SK-N-SH (cell line): ENCODE measurements around the gene CPOX. TPM values are rescaled to one million over a fixed set of nuclear protein-coding genes. Genes with fewer than 3 reads are reported as not detected.

Source experiments
- CTCF ChIA-PET: fragments of 300-600, 350-600 bp; formaldehyde crosslinking; extraction: SDS; loops from one replicate; lab custom pipeline; 2021; lab: Yijun Ruan, JAX
- POLR2A ChIA-PET: fragments of 350-600 bp; sonication (Branson Sonifier 250); formaldehyde crosslinking; extraction: SDS; loops from one replicate; lab custom pipeline; 2020; ENCODE audit warnings: antibody characterized with exemption, inconsistent platforms; lab: Yijun Ruan, JAX
- DNase-seq: peaks from one replicate; pipeline ENCODE4 v3.0.0; 2012
- H2AFZ ChIP-seq: fragments of 200-600 bp; sonication (generic); 2 replicates; pipeline ENCODE4 v1.8.1; 2016; ENCODE audit warnings: antibody characterized with exemption, mild to moderate bottlenecking, low read depth
- H3F3A ChIP-seq: fragments of 200-600 bp; sonication (generic); replicated peaks from 2 replicates; pipeline ENCODE3; 2016; ENCODE audit warnings: antibody characterized with exemption, mild to moderate bottlenecking; ENCODE audit not compliant: insufficient read depth
- H3K27ac ChIP-seq, 2 experiments: fragments of 200-500 bp in 1 of 2; fragments of 200-600 bp in 1 of 2; sonication (Bioruptor generic) in 1 of 2; sonication (generic), shearing (Covaris generic) in 1 of 2; 2 replicates each; pipeline versions ENCODE4 v1.5.1 to v1.6.1; 2014 to 2016; ENCODE audit warnings: low read depth in 2 of 2, inconsistent platforms in 1 of 2, low read length in 1 of 2, mild to moderate bottlenecking in 1 of 2, mixed read lengths in 1 of 2
- H3K27me3 ChIP-seq: fragments of 200-600 bp; sonication (generic), shearing (Covaris generic); 2 replicates; pipeline ENCODE4 v1.6.1; 2016; ENCODE audit warnings: mixed run types; ENCODE audit not compliant: insufficient read depth
- H3K36me3 ChIP-seq, 2 experiments: fragments of 200-500 bp in 1 of 2; fragments of 200-600 bp in 1 of 2; sonication (Bioruptor generic) in 1 of 2; sonication (generic) in 1 of 2; replicated peaks in 1 of 2; 2 replicates each; pipeline versions ENCODE3 to v1.5.1; 2014 to 2016; ENCODE audit warnings: low read length in 1 of 2, mild to moderate bottlenecking in 1 of 2; ENCODE audit not compliant: insufficient read depth in 2 of 2, control insufficient read depth in 1 of 2
- H3K4me1 ChIP-seq, 2 experiments: fragments of 200-500 bp in 1 of 2; fragments of 200-600 bp in 1 of 2; sonication (Bioruptor generic) in 1 of 2; sonication (generic), shearing (Covaris generic) in 1 of 2; 2 replicates each; pipeline versions ENCODE4 v1.5.1 to v1.6.1; 2014 to 2016; ENCODE audit warnings: low read depth in 1 of 2, low read length in 1 of 2, mixed run types in 1 of 2; ENCODE audit not compliant: insufficient read depth in 2 of 2, control insufficient read depth in 1 of 2
- H3K4me2 ChIP-seq: fragments of 200-600 bp; sonication (generic), shearing (Covaris generic); 2 replicates; pipeline ENCODE4 v1.6.1; 2017; ENCODE audit warnings: mixed run types
- H3K4me3 ChIP-seq, 2 experiments: fragments of 200-500 bp in 1 of 2; fragments of 200-600 bp in 1 of 2; sonication (Bioruptor generic) in 1 of 2; sonication (generic), shearing (Covaris generic) in 1 of 2; 2 replicates each; pipeline versions ENCODE4 v1.5.1 to v1.8.1; 2014 to 2016; ENCODE audit warnings: low read depth in 2 of 2, inconsistent platforms in 1 of 2, low read length in 1 of 2, mild to moderate bottlenecking in 1 of 2, mixed read lengths in 1 of 2, moderate library complexity in 1 of 2
- H3K79me2 ChIP-seq: fragments of 200-600 bp; sonication (generic); 2 replicates; pipeline ENCODE4 v1.8.1; 2017; ENCODE audit warnings: mild to moderate bottlenecking; ENCODE audit not compliant: insufficient read depth
- H3K9ac ChIP-seq: fragments of 200-600 bp; sonication (generic); 2 replicates; pipeline ENCODE4 v1.6.1; 2017; ENCODE audit warnings: mixed run types
- H3K9me2 ChIP-seq: fragments of 200-600 bp; sonication (generic); 2 replicates; pipeline ENCODE4 v1.6.1; 2017; ENCODE audit warnings: mixed run types
- H3K9me3 ChIP-seq: fragments of 200-600 bp; sonication (generic); 2 replicates; pipeline ENCODE4 v1.6.1; 2017; ENCODE audit warnings: mixed run types, mild to moderate bottlenecking, moderate library complexity
- H4K20me1 ChIP-seq: fragments of 200-600 bp; sonication (generic); 2 replicates; pipeline ENCODE4 v1.6.1; 2017; ENCODE audit warnings: mild to moderate bottlenecking, mixed run types; ENCODE audit not compliant: insufficient read depth
- EP300 ChIP-seq, 2 experiments: IDR thresholded peaks; 2 replicates each; pipeline versions ENCODE4 v1.4.0 to v1.6.1; 2012; ENCODE audit warnings: borderline replicate concordance in 1 of 2, low read depth in 1 of 2, low read length in 1 of 2
- EZH2phosphoT487 ChIP-seq: fragments of 200-600 bp; sonication (generic); IDR thresholded peaks from 2 replicates; pipeline ENCODE4 v1.6.1; 2017; ENCODE audit warnings: low read depth, mixed run types, mild to moderate bottlenecking, antibody characterized with exemption, moderate library complexity, borderline replicate concordance
- FOXM1 ChIP-seq: IDR thresholded peaks from 2 replicates; pipeline ENCODE4 v1.4.0; 2012; ENCODE audit warnings: low read depth, mild to moderate bottlenecking
- IRF3 ChIP-seq: fragments of 150-350 bp; IDR thresholded peaks from 2 replicates; pipeline ENCODE4 v1.6.1; 2016; ENCODE audit warnings: mild to moderate bottlenecking, low read depth, low read length
- POLR2AphosphoS5 ChIP-seq: IDR thresholded peaks from 2 replicates; pipeline ENCODE4 v1.6.1; 2012; ENCODE audit warnings: low read depth, low read length
- RAD21 ChIP-seq: IDR thresholded peaks from 2 replicates; pipeline ENCODE4 v1.6.1; 2012; ENCODE audit warnings: mild to moderate bottlenecking, low read length
- REST ChIP-seq: IDR thresholded peaks from 2 replicates; pipeline ENCODE4 v1.6.1; 2012; ENCODE audit warnings: mild to moderate bottlenecking, low read depth, low read length, moderate library complexity
- SIN3A ChIP-seq: IDR thresholded peaks from 2 replicates; pipeline ENCODE4 v1.6.1; 2012; ENCODE audit warnings: low read depth, mild to moderate bottlenecking, low read length, moderate library complexity, borderline replicate concordance
- SMC3 ChIP-seq: IDR thresholded peaks from 2 replicates; pipeline ENCODE4 v1.6.1; 2012; ENCODE audit warnings: low read depth, low read length, improper control_type of control experiment
- TCF12 ChIP-seq: IDR thresholded peaks from 2 replicates; pipeline ENCODE4 v1.4.0; 2012
- USF1 ChIP-seq: IDR thresholded peaks from 2 replicates; pipeline ENCODE4 v1.4.0; 2012; ENCODE audit warnings: low read depth, borderline replicate concordance
- WGBS: methylation state at CpG from one replicate; pipeline ENCODE4 v1.1.6; 2017; ENCODE audit warnings: low lambda C conversion rate; 5-methylcytosine and 5-hydroxymethylcytosine counted together
- polyA plus RNA-seq, 3 experiments: library from polyadenylated mRNA; depleted of rRNA; stranded (reverse); fragments of >200 nt; gene quantifications; 2 replicates each; pipeline ENCODE4 v1.2.3, GENCODE V29; 2012

Gene CPOX
- polyA plus RNA-seq, 1 of the 3 experiments (the other 2 are of a cell fraction): 36.7 TPM

- TF ChIP-seq USF1 (no peak), REST (no peak), EZH2phosphoT487 (no peak), SMC3 (no peak), FOXM1 (no peak)
Measured at GRCh38 chr3:98626151-98626550, 32.7 kb upstream of the CPOX start (continued).

GRCh38 chr3:98623572-98624280, 30.3 kb upstream of the CPOX start:
- CTCF ChIA-PET: interaction anchor here (0.8 to 1.6 kb wide), 4 partner anchors 21 to 193 kb away, joined by 3 to 4 read pairs (median 3); no protein-coding TSS in a partner anchor
- no peaks in the 10 kb centered on the region for H3K27me3 ChIP-seq
- TF ChIP-seq TCF12 (no peak), EP300 (IDR thresholded peaks at IDR 0.05; ENCODE audit: borderline replicate concordance in 1 of 2, low read depth in 1 of 2, low read length in 1 of 2) (no peak), POLR2AphosphoS5 (no peak), SIN3A (no peak), IRF3 (no peak), FOXM1 (no peak), RAD21 (no peak)
- TF ChIP-seq, all 33 proteins: peak for 0
- Histone ChIP-seq H3K9me3 (no peaks in the 10 kb centered on the region), H3K9me2 (no peaks in the 10 kb centered on the region), H3K27ac (no peak overlapping the region), H3K4me1 (no peaks in the 10 kb centered on the region), H2AFZ (no peak overlapping the region), H3K4me3 (no peak overlapping the region), H4K20me1 (no peaks in the 10 kb centered on the region), H3K4me2 (no peak overlapping the region), H3K9ac (no peak overlapping the region), H3F3A (no peaks in the 10 kb centered on the region), H3K79me2 (no peaks in the 10 kb centered on the region), H3K36me3 (no peaks in the 10 kb centered on the region)
- no peak for DNase-seq
- WGBS: 59% methylated on average over 3 of the region's 3 CpGs
- POLR2A ChIA-PET: no interaction called here
